GM21786 (cell line): ENCODE results near the gene OR6X1.

Experiments used
- ATAC-seq: cut with Tn5 transposase; IDR thresholded peaks from one replicate; pipeline ENCODE4 v1.9.1; 2021; ENCODE audit not compliant: unreplicated experiment

Gene OR6X1

GRCh38 chr11:123754101-123754568, at the start of gene OR6X1:
Gene OR6X1, minus strand, starts transcription at chr11:123754518. Its CDS starts 0 bp downstream, at chr11:123754518.
- ATAC-seq = no peak

GRCh38 chr11:123801765-123802164, 47.4 kb upstream of the OR6X1 start:
- ATAC-seq = no peak

GRCh38 chr11:123800036-123800435, 45.7 kb upstream of the OR6X1 start:
- no peak for ATAC-seq

- ATAC-seq = no peak
Measured at GRCh38 chr11:123799438-123799837, 45.1 kb upstream of the OR6X1 start.

- ATAC-seq = no peak
Measured at GRCh38 chr11:123798513-123799252, 44.4 kb upstream of the OR6X1 start.

- ATAC-seq = no peak
Measured at GRCh38 chr11:123798079-123798478, 43.8 kb upstream of the OR6X1 start.

GRCh38 chr11:123797541-123797940, 43.2 kb upstream of the OR6X1 start:
- no peak for ATAC-seq

GRCh38 chr11:123797114-123797513, 42.8 kb upstream of the OR6X1 start:
- ATAC-seq = no peak

GRCh38 chr11:123796226-123796625, 41.9 kb upstream of the OR6X1 start:
- no peak for ATAC-seq

- no peak for ATAC-seq
Measured at GRCh38 chr11:123783536-123783935, 29.2 kb upstream of the OR6X1 start.

GRCh38 chr11:123778511-123778910, 24.2 kb upstream of the OR6X1 start:
- no peak for ATAC-seq

GRCh38 chr11:123775715-123776549, 21.6 kb upstream of the OR6X1 start:
- ATAC-seq = no peak

GRCh38 chr11:123775289-123775688, 21.0 kb upstream of the OR6X1 start:
- ATAC-seq = no peak

- ATAC-seq = no peak
Measured at GRCh38 chr11:123773959-123774358, 19.6 kb upstream of the OR6X1 start.

GRCh38 chr11:123773026-123773425, 18.7 kb upstream of the OR6X1 start:
- ATAC-seq = no peak

- ATAC-seq = no peak
Measured at GRCh38 chr11:123771664-123772063, 17.3 kb upstream of the OR6X1 start.

GRCh38 chr11:123770712-123771111, 16.4 kb upstream of the OR6X1 start:
- no peak for ATAC-seq

GRCh38 chr11:123765601-123766000, 11.3 kb upstream of the OR6X1 start:
- ATAC-seq = no peak

- no peak for ATAC-seq
Measured at GRCh38 chr11:123762422-123762821, 8.1 kb upstream of the OR6X1 start.

- peak; percentile 77 for ATAC-seq
Measured at GRCh38 chr11:123760894-123761293, 6.6 kb upstream of the OR6X1 start.

- ATAC-seq = no peak
Measured at GRCh38 chr11:123757976-123758375, 3.7 kb upstream of the OR6X1 start.

- ATAC-seq = no peak
Measured at GRCh38 chr11:123755813-123756212, 1.5 kb upstream of the OR6X1 start.
